ENCODE results near the gene ZNRF1. TPM values are rescaled to one million over a fixed set of nuclear protein-coding genes. Genes with fewer than 3 reads are reported as not detected.

Gene ZNRF1
- total RNA-seq, 2 donors from 2014 or later, result 44.9 to 46.1 TPM

DNA sequence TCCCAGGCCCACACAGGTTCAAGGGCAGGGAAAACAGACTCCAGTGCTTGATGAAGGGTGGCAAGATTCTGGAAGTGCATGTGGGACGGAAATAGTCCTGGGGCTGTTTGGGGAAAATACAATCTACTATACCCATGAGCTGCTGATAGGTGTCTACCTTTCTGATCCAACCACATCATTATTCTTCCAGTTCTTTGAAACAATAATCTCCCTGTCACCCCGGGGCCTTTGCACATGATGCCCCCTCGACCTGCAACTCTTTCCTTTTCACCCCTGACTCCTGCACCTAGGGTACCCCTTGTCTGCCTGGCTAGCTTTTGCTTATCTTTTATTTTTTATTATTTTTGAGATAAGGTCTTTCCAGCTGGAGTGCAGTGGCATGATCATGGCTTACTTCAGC, 72.8 kb downstream of the ZNRF1 start:
- no peak overlapping the region for H3K4me3 Mint-ChIP-seq
- no peaks in the 10 kb centered on the region for H3K27me3 ChIP-seq (ENCODE audit: control insufficient read depth, insufficient read depth, low read length, poor library complexity, severe bottlenecking)
- DNase-seq, result no peak
- peaks cover 5% of the 10 kb centered on the region for H3K4me1 ChIP-seq (ENCODE audit: control insufficient read depth, insufficient read depth, low read length)
- no peaks in the 10 kb centered on the region for H3K9me3 ChIP-seq (ENCODE audit: control insufficient read depth, low read length)
- TF ChIP-seq, protein P1, sequence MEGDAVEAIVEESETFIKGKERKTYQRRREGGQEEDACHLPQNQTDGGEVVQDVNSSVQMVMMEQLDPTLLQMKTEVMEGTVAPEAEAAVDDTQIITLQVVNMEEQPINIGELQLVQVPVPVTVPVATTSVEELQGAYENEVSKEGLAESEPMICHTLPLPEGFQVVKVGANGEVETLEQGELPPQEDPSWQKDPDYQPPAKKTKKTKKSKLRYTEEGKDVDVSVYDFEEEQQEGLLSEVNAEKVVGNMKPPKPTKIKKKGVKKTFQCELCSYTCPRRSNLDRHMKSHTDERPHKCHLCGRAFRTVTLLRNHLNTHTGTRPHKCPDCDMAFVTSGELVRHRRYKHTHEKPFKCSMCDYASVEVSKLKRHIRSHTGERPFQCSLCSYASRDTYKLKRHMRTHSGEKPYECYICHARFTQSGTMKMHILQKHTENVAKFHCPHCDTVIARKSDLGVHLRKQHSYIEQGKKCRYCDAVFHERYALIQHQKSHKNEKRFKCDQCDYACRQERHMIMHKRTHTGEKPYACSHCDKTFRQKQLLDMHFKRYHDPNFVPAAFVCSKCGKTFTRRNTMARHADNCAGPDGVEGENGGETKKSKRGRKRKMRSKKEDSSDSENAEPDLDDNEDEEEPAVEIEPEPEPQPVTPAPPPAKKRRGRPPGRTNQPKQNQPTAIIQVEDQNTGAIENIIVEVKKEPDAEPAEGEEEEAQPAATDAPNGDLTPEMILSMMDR (conservative IDR thresholded peaks at IDR 0.05), result no peak
- no peak overlapping the region for H3K27ac ChIP-seq (ENCODE audit: low read depth, low read length)
- no peaks in the 10 kb centered on the region for H3K9me3 Mint-ChIP-seq
- H3K4me1 Mint-ChIP-seq, result peaks cover 22% of the 10 kb centered on the region
- no peak overlapping the region for H3K4me3 ChIP-seq (ENCODE audit: low read length)
- H3K27ac Mint-ChIP-seq, result no peak overlapping the region
- H3K27me3 Mint-ChIP-seq (ENCODE audit: insufficient read depth), result no peaks in the 10 kb centered on the region
- 96 to 100% methylated on average over 1 to 3 of the region's 3 CpGs for whole genome bisulfite sequencing, 2 experiments (ENCODE audit: insufficient coverage in 1 of 2, insufficient read length in 1 of 2)
- no peak overlapping the region for H3K9ac ChIP-seq (ENCODE audit: extremely low read depth, low read length, poor library complexity, severe bottlenecking)
- H3K36me3 ChIP-seq (ENCODE audit: control insufficient read depth, insufficient read depth, low read length), result no peaks in the 10 kb centered on the region
- H3K36me3 Mint-ChIP-seq (ENCODE audit: low read depth), result peaks cover 1% of the 10 kb centered on the region

DNA sequence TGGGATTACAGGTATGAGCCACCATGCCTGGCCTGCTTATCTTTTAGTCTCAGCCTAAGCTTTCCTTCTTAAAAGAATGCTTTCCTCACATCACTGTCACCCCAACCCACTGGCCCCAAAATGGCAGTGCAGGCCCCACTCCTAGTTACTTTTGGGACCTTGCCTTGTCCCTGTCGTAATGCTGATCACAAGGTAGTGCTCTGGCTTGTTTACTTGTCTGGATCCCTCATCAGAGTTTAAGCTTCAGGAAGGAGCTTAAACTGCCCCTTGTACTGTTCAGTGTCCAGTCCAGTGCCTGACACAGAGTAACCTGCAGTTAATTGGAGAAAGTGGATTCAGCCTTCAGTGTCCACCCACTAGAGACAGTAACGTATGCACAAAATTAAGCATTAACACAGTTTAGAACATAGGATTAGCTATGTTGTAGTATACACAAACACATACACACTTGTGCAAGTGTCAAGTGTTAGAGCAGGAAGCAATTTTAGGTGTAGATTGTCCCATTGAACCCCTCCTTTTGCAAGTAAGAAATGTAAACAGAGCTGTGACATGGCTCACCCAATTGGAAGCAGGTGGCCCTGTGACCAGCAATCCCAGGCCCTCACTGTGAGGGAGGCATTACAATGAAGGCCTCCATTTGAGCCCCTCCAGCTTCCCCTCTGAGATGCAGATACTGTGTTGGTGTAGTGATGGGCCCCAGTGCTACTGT, 73.6 kb downstream of the ZNRF1 start:
- Mint-ChIP-seq H3K4me1 (peaks cover 22% of the 10 kb centered on the region), H3K36me3 (ENCODE audit: low read depth) (peaks cover 4% of the 10 kb centered on the region), H3K27me3 (ENCODE audit: insufficient read depth) (no peaks in the 10 kb centered on the region), H3K27ac (peak overlapping the region; percentile 41), H3K9me3 (no peaks in the 10 kb centered on the region), H3K4me3 (no peak overlapping the region)
- TF ChIP-seq, protein P1 (conservative IDR thresholded peaks at IDR 0.05), result no peak
- 97% methylated on average over 2 of the region's 2 CpGs; no CpG with 5 or more reads in 1 of the 2 experiments for WGBS, 2 experiments (ENCODE audit: insufficient coverage in 1 of 2, insufficient read length in 1 of 2)
- Histone ChIP-seq H3K4me3 (ENCODE audit: low read length) (no peak overlapping the region), H3K27ac (ENCODE audit: low read depth, low read length) (no peak overlapping the region), H3K9ac (ENCODE audit: extremely low read depth, low read length, poor library complexity, severe bottlenecking) (no peak overlapping the region), H3K9me3 (ENCODE audit: control insufficient read depth, low read length) (no peaks in the 10 kb centered on the region), H3K4me1 (ENCODE audit: control insufficient read depth, insufficient read depth, low read length) (peaks cover 5% of the 10 kb centered on the region), H3K27me3 (ENCODE audit: control insufficient read depth, insufficient read depth, low read length, poor library complexity, severe bottlenecking) (no peaks in the 10 kb centered on the region), H3K36me3 (ENCODE audit: control insufficient read depth, insufficient read depth, low read length) (no peaks in the 10 kb centered on the region)
- DNase-seq, result no peak

- H3K36me3 ChIP-seq (ENCODE audit: control insufficient read depth, insufficient read depth, low read length), result peaks cover 3% of the 10 kb centered on the region
- no peak overlapping the region for H3K27ac Mint-ChIP-seq
- no peak overlapping the region for H3K4me3 ChIP-seq (ENCODE audit: low read length)
- H3K36me3 Mint-ChIP-seq (ENCODE audit: low read depth), result peaks cover 10% of the 10 kb centered on the region
- TF ChIP-seq, protein P1 (conservative IDR thresholded peaks at IDR 0.05), result no peak
- no peaks in the 10 kb centered on the region for H3K27me3 ChIP-seq (ENCODE audit: control insufficient read depth, insufficient read depth, low read length, poor library complexity, severe bottlenecking)
- DNase-seq, result no peak
- no peaks in the 10 kb centered on the region for H3K27me3 Mint-ChIP-seq (ENCODE audit: insufficient read depth)
- no peaks in the 10 kb centered on the region for H3K9me3 Mint-ChIP-seq
- no peaks in the 10 kb centered on the region for H3K9me3 ChIP-seq (ENCODE audit: control insufficient read depth, low read length)
- peaks cover 22% of the 10 kb centered on the region for H3K4me1 Mint-ChIP-seq
- 78 to 85% methylated on average over 16 to 20 of the region's 20 CpGs for WGBS, 2 experiments (ENCODE audit: insufficient coverage in 1 of 2, insufficient read length in 1 of 2)
- H3K4me3 Mint-ChIP-seq, result no peak overlapping the region
- H3K4me1 ChIP-seq (ENCODE audit: control insufficient read depth, insufficient read depth, low read length), result peaks cover 5% of the 10 kb centered on the region
- H3K27ac ChIP-seq (ENCODE audit: low read depth, low read length), result peak overlapping the region; percentile 22
- no peak overlapping the region for H3K9ac ChIP-seq (ENCODE audit: extremely low read depth, low read length, poor library complexity, severe bottlenecking)
Measured at GRCh38 chr16:75073545-75074303, 74.9 kb downstream of the ZNRF1 start.

Measured in endodermal cell (in vitro differentiated cells).